Dendritic cell treated with granulocyte-macrophage colony-stimulating factor and Interleukin-4, amounts not matched to agents 40 ng/mL and 50 ng/mL, for 4 days (primary cell): ENCODE data around the gene MOB2.

Source experiments
- H3K27ac Mint-ChIP-seq: one replicate; pipeline ENCODE4 v1.8.0; 2022; ENCODE audit warnings: mild to moderate bottlenecking, mixed read lengths
- H3K27me3 Mint-ChIP-seq: one replicate; pipeline ENCODE4 v1.8.0; 2022; ENCODE audit warnings: mild to moderate bottlenecking, mixed read lengths
- H3K36me3 Mint-ChIP-seq: one replicate; pipeline ENCODE4 v1.8.0; 2022; ENCODE audit warnings: low read depth, mixed read lengths
- H3K4me1 Mint-ChIP-seq: one replicate; pipeline ENCODE4 v1.8.0; 2022; ENCODE audit warnings: low read depth, mixed read lengths
- H3K4me3 Mint-ChIP-seq: one replicate; pipeline ENCODE4 v1.8.0; 2022; ENCODE audit warnings: mild to moderate bottlenecking, moderate library complexity, mixed read lengths
- H3K9me3 Mint-ChIP-seq: one replicate; pipeline ENCODE4 v1.8.0; 2022; ENCODE audit warnings: mixed read lengths
- intact Hi-C: fragments of 100-400 bp; cut with micrococcal nuclease; formaldehyde crosslinking; loops from one replicate; pipeline ENCODE4 v1.15.0; 2022

MOB2 gene

DNA sequence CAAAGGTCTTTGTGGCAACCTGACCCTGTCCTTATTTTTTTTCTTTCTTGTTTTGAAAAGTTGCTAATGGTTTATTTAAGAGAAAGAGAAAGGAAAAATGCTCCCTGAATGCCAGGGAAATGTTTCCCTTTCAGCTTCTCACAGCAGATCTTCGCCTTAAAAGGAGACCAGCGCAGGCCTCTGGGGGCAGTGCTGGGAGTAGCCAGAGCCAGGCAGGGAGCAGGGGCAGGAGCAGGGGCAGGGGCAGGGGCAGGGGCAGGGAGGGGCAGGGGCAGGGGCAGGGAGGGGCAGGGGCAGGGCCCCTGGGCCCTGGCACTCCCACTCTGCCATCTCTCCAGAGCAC is 5.1 kb downstream of the MOB2 start:
- H3K4me3 Mint-ChIP-seq, result no peak overlapping the region
- peaks cover 33% of the 10 kb centered on the region for H3K4me1 Mint-ChIP-seq
- no peaks in the 10 kb centered on the region for H3K27me3 Mint-ChIP-seq
- H3K27ac Mint-ChIP-seq, result no peak overlapping the region
- peaks cover 85% of the 10 kb centered on the region for H3K36me3 Mint-ChIP-seq
- intact Hi-C loops, result no loop called here
- no peaks in the 10 kb centered on the region for H3K9me3 Mint-ChIP-seq

GRCh38 chr11:1480555-1481482 is 5.8 kb downstream of the MOB2 start:
- Mint-ChIP-seq H3K27ac (no peak overlapping the region), H3K4me3 (no peak overlapping the region), H3K36me3 (peaks cover 86% of the 10 kb centered on the region), H3K9me3 (no peaks in the 10 kb centered on the region), H3K4me1 (peaks cover 28% of the 10 kb centered on the region), H3K27me3 (no peaks in the 10 kb centered on the region)
- intact Hi-C loops, result no loop called here

DNA sequence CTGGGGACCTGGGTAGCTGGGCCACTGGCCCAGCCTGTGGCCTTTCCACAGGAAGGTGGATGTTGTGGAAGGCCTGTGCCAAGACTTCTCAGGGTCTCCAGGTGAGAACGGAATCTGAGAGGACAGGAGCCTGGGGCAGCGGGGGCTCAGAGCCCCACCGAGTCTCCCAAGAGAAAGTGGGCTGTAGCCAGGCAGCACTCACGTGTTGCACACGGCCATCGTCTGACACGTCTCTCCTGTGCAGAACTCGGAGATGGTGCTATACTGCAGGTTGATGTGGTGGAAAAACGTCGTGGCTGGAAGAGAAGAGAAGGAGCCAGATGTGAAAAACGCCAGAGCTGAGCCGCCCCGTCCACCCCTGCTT is 6.4 kb downstream of the MOB2 start:
- intact Hi-C loops, result no loop called here
- peaks cover 22% of the 10 kb centered on the region for H3K4me1 Mint-ChIP-seq
- peaks cover 86% of the 10 kb centered on the region for H3K36me3 Mint-ChIP-seq
- no peaks in the 10 kb centered on the region for H3K9me3 Mint-ChIP-seq
- H3K27me3 Mint-ChIP-seq, result no peaks in the 10 kb centered on the region
- no peak overlapping the region for H3K27ac Mint-ChIP-seq
- no peak overlapping the region for H3K4me3 Mint-ChIP-seq

DNA sequence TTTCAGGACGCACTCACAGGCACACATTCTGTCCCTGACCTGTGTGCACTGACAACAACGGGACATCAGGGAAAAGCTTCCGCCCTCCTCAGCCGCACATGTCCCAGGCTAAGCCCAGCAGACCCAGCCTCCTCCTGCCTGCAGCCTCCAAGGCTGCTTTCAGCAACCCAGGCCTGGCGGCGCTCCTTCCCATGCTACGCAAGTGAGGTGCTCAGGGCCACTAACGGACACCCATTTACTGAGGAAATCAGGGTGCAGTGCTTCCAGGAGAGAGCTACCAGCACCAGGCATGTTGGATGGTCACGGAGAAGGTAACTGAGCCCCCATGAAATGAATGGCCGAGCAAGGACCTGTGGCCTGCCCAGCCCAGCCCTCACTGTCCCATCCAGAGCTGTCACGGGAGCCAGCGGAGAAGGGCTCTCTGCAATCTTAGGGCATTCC is 6.9 kb downstream of the MOB2 start:
- H3K27me3 Mint-ChIP-seq, result no peaks in the 10 kb centered on the region
- intact Hi-C loops, result no loop called here
- peaks cover 86% of the 10 kb centered on the region for H3K36me3 Mint-ChIP-seq
- no peak overlapping the region for H3K27ac Mint-ChIP-seq
- no peak overlapping the region for H3K4me3 Mint-ChIP-seq
- peaks cover 18% of the 10 kb centered on the region for H3K4me1 Mint-ChIP-seq
- H3K9me3 Mint-ChIP-seq, result no peaks in the 10 kb centered on the region

GRCh38 chr11:1479006-1479677 is 7.4 kb downstream of the MOB2 start:
- no peak overlapping the region for H3K27ac Mint-ChIP-seq
- H3K4me3 Mint-ChIP-seq, result no peak overlapping the region
- H3K27me3 Mint-ChIP-seq, result no peaks in the 10 kb centered on the region
- H3K4me1 Mint-ChIP-seq, result peaks cover 18% of the 10 kb centered on the region
- intact Hi-C loops, result no loop called here
- no peaks in the 10 kb centered on the region for H3K9me3 Mint-ChIP-seq
- H3K36me3 Mint-ChIP-seq, result peaks cover 88% of the 10 kb centered on the region

DNA sequence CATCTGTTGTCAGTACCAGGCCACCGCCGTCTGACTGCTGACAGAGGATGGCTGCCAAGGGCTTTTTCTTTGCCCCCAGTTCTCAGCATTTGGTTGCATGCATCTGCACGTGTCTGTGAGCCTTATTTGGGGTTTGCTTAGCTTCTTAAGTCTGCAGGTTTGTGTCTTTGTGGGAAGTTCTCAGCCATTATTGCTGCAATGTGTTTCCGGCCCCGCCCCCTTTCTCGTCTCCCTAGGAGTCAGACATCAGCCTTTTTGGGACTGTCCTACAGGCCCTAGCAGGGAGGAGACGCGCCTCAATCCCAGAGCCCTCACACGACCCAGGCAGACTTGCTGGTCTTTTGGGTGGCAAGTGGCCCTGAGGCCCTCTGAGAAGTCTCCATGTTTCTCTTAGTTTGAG is 8.0 kb downstream of the MOB2 start:
- no peak overlapping the region for H3K4me3 Mint-ChIP-seq
- H3K27ac Mint-ChIP-seq, result no peak overlapping the region
- peaks cover 94% of the 10 kb centered on the region for H3K36me3 Mint-ChIP-seq
- intact Hi-C loops, result no loop called here
- H3K9me3 Mint-ChIP-seq, result no peaks in the 10 kb centered on the region
- peaks cover 12% of the 10 kb centered on the region for H3K4me1 Mint-ChIP-seq
- no peaks in the 10 kb centered on the region for H3K27me3 Mint-ChIP-seq

- no peak overlapping the region for H3K27ac Mint-ChIP-seq
- H3K27me3 Mint-ChIP-seq, result no peaks in the 10 kb centered on the region
- intact Hi-C loops, result no loop called here
- no peak overlapping the region for H3K4me3 Mint-ChIP-seq
- peaks cover 100% of the 10 kb centered on the region for H3K36me3 Mint-ChIP-seq
- H3K4me1 Mint-ChIP-seq, result peaks cover 12% of the 10 kb centered on the region
- H3K9me3 Mint-ChIP-seq, result no peaks in the 10 kb centered on the region
These were observed 8.6 kb downstream of the MOB2 start for GRCh38 chr11:1478011-1478410.

DNA sequence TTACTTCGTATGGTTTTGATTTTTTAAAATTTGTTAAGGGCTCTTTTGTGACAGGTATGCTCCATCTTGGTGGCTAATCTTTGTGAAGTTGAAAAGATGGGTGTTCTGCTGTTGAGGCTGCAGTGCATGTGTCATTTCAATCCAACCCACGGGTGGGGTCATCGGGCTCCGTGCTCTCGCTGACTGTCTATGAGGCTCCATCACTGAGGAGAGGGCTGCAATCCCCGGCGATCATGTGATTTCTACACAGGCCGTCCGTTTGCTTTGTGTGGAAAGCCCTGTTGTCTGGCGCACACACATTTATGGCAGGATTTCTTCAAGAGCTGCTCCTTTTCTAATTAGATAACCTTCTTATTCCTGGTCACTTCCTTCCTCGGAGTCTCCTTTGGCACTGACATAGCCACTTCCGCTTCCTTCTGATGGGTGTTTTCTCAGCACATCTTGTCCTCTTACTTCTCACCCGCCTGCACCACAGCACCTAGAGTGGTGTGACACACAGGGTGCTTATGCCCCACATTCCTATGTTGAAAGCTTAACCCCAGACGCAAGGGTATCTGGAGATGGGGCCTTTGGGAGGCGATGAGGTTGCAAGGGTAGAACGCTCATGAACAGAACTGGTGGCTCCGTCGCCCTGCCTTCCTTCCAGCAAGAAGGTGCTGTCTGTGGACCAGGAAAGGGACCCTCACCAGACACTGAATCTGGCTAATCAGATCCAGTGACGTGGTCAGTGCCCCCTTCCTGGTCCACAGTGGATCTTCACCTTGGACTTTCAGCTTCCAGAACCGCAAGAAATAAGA is 9.4 kb downstream of the MOB2 start:
- Mint-ChIP-seq H3K9me3 (no peaks in the 10 kb centered on the region), H3K27me3 (no peaks in the 10 kb centered on the region), H3K36me3 (peaks cover 100% of the 10 kb centered on the region), H3K4me1 (peaks cover 12% of the 10 kb centered on the region), H3K27ac (no peak overlapping the region), H3K4me3 (no peak overlapping the region)
- intact Hi-C loops, result no loop called here

DNA sequence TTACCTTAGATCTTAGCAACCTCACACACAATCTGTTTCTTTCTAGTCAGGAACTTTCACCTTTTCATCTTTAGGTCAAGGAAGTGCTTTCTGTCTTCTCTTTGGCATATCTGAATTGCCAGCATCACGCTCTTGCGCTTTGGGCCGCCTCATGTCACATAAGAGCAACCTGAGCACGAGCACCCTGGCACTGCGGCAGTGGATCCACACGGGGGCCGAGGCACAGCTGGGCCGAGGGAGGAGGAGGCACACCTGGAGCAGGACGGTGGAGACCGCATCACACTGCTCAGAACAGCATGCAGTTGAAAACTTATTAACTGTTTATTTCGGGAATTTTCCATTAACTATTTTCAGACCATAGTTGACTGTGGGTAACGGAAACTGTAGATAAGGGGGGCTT is 10.7 kb downstream of the MOB2 start:
- intact Hi-C loops, result no loop called here
- no peaks in the 10 kb centered on the region for H3K9me3 Mint-ChIP-seq
- H3K27me3 Mint-ChIP-seq, result no peaks in the 10 kb centered on the region
- peaks cover 12% of the 10 kb centered on the region for H3K4me1 Mint-ChIP-seq
- peaks cover 100% of the 10 kb centered on the region for H3K36me3 Mint-ChIP-seq
- no peak overlapping the region for H3K4me3 Mint-ChIP-seq
- H3K27ac Mint-ChIP-seq, result no peak overlapping the region

- no peak overlapping the region for H3K27ac Mint-ChIP-seq
- H3K27me3 Mint-ChIP-seq, result no peaks in the 10 kb centered on the region
- intact Hi-C loops, result no loop called here
- H3K4me3 Mint-ChIP-seq, result no peak overlapping the region
- peaks cover 100% of the 10 kb centered on the region for H3K36me3 Mint-ChIP-seq
- no peaks in the 10 kb centered on the region for H3K9me3 Mint-ChIP-seq
- peaks cover 5% of the 10 kb centered on the region for H3K4me1 Mint-ChIP-seq
These were observed 12.8 kb downstream of the MOB2 start for GRCh38 chr11:1473786-1474185.

GRCh38 chr11:1473011-1473628 is 13.5 kb downstream of the MOB2 start:
- Mint-ChIP-seq H3K36me3 (peaks cover 100% of the 10 kb centered on the region), H3K9me3 (no peaks in the 10 kb centered on the region), H3K4me3 (no peak overlapping the region), H3K27ac (no peak overlapping the region), H3K4me1 (no peaks in the 10 kb centered on the region), H3K27me3 (no peaks in the 10 kb centered on the region)
- intact Hi-C loops, result no loop called here

DNA sequence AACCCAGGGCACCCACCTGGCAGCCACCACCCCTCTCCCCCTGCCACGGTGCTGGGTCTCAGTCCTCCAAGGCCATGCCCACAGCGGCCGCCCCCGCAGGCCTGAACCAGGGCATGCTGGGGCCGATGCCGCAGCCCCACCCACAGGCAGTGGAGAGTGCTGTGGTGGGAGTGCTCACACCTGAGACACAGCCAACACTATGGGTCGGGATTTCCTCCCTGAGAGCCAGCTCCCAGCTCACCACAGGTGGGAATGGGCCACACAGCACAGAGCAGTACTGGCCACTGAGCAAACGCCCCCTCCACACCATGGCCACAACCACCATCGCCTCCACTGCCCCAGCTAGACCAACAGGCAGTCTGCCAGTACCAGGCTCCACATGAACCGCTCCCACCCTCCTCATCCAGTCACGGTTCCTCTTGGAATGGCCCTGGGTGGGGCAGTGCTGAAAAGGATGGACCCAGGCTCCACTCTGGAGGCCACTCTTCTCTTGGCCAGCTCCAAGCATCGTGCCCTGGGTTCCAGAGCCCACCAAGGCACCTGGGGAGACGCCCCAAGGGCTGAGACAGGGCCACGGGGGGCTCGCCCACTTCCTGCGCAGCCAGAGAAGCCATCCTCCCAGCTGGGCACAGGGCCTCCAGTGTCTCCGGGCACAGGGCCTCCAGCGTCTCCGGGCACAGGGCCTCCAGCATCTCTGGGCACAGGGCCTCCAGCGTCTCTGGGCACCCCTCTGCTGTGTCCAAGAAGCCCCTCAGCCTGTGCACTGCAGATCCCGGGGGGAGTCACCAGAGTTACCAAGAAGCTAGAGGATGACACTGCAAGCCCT is 14.2 kb downstream of the MOB2 start:
- H3K9me3 Mint-ChIP-seq, result no peaks in the 10 kb centered on the region
- peaks cover 100% of the 10 kb centered on the region for H3K36me3 Mint-ChIP-seq
- H3K4me3 Mint-ChIP-seq, result no peak overlapping the region
- H3K27me3 Mint-ChIP-seq, result no peaks in the 10 kb centered on the region
- no peaks in the 10 kb centered on the region for H3K4me1 Mint-ChIP-seq
- intact Hi-C loops, result no loop called here
- no peak overlapping the region for H3K27ac Mint-ChIP-seq

GRCh38 chr11:1471736-1472135 is 14.8 kb downstream of the MOB2 start:
- no peak overlapping the region for H3K4me3 Mint-ChIP-seq
- H3K4me1 Mint-ChIP-seq, result no peaks in the 10 kb centered on the region
- H3K27me3 Mint-ChIP-seq, result no peaks in the 10 kb centered on the region
- H3K36me3 Mint-ChIP-seq, result peaks cover 100% of the 10 kb centered on the region
- intact Hi-C loops, result no loop called here
- H3K9me3 Mint-ChIP-seq, result no peaks in the 10 kb centered on the region
- no peak overlapping the region for H3K27ac Mint-ChIP-seq
